HL-60/S4 treated with phorbol 12-myristate 13-acetate at 8.2 ng/mL for 4 days and 3 days (cell line): Measurements from ENCODE around the gene NR4A1.
"Not testable (repeated sequence)": the region's sequence is repeated elsewhere in the genome, so short reads cannot be mapped to it uniquely, and the experiment has no call there.

Experiments used
- in situ Hi-C: fragments of 300-500 bp; cut with MboI; formaldehyde crosslinking; loops from 2 replicates; pipeline ENCODE4 v1.15.0; 2022; ENCODE audit warnings: low sequenced_read_pairs

The NR4A1 gene

GRCh38 chr12:52093346-52093745 lies 42.1 kb downstream of the NR4A1 start:
- in situ Hi-C loops: no loop called here

GRCh38 chr12:52096332-52097044 lies 45.2 kb downstream of the NR4A1 start:
- in situ Hi-C loops: no loop called here

GRCh38 chr12:52097045-52097666 lies 45.9 kb downstream of the NR4A1 start:
- in situ Hi-C loops: no loop called here

GRCh38 chr12:52104431-52105089 lies 53.3 kb downstream of the NR4A1 start:
- in situ Hi-C loops: not testable (repeated sequence)
